CMK (cell line): Measurements from ENCODE around the gene RPUSD2.
"Not testable (repeated sequence)": the region's sequence is repeated elsewhere in the genome, so short reads cannot be mapped to it uniquely, and the experiment has no call there.

ENCODE experiments used
- DNase-seq: peaks from one replicate; pipeline ENCODE4 v3.0.0-alpha.2; 2010; ENCODE audit warnings: low read depth

RPUSD2 gene

GRCh38 chr15:40565333-40566238 is 3.5 kb upstream of the RPUSD2 start:
- DNase-seq, result no peak

DNA sequence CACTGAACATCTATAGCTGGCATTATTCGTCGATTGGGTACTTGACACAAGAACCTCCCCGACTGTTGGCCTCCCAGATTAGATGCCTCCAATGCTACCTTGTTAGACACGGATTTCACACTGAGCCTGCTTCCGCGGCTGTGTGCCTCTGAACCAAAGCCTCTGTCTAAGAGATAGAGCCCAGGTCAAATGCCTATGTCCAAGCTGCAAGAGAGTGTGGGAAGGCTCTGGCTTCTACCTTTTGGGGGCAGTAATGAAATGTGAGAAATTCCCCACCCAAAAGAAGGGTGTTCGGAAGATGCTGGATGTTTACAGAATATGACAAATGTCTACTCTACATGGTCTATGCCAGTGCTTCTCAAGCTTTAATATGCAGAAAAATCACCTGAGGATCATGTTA is 2.0 kb upstream of the RPUSD2 start:
- DNase-seq, result no peak

DNA sequence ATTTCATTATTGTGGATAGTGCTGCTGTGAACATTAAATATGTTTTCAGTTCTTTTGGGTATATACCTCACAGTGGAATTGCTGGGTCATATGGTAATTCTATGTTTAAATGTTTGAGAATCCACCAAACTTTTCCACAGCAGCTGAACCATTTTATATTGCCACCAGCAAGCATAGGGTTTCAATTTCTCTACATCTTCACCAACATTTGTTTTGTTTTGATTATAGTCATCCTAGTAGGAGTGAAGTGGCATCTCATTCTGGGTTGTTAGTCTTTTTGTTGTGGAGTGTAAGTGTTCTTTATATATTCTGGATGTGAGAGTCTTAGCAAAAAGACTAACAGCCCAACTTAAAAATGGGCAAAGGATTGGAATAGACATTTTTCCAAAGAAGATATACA is 6.0 kb downstream of the RPUSD2 start:
- no peak for DNase-seq

DNA sequence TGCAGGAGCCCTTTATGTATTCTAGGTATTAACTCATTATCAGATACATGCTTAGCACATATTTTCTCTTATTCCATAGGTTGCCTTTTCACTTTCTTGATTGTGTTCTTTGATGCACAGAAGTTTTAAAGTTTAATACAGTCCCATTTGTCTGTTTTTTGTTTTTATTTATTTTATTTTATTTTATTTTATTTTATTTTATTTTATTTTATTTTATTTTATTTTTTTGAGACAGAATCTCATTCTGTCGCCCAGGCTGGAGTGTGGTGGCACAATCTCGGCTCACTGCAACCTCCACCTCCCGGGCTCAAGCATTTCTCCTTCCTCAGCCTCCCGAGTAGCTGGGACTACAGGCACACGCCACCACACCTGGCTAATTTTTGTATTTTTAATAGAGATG is 7.8 kb downstream of the RPUSD2 start:
- DNase-seq, result not testable (repeated sequence)

DNA sequence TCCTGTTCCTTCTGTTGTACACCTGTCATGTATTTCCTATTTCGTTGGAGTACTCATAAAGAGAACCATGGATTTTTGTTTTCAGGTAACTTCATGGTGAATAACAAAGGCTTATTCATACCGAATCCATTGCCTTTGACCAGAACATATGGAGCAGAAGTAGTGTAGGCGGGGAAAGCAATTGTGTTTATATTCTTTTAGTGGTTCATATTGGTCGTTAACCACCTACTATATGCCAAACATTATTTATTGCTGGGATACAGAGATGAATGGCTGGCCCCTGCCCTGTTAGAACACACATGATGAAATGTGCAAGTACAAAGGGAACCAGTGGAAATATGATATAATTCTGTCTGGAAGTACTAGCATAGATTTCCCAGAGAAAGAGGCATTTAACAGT is 9.8 kb downstream of the RPUSD2 start:
- DNase-seq, result no peak

DNA sequence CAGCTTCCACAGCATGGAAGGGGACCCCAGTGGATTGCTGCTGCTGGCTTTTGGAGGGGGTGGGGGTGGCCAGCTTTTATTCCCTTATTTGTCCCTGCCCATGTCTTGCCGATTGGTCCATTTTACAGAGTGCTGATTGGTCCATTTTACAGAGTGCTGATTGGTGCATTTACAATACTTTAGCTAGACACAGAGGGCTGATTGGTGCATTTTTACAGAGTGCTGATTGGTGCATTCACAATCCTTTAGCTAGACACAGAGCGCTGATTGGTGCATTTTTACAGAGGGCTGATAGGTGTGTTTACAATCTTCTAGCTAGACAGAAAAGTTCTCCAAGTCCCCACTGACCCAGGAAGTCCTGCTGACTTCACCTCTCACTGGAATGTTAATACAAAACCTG is 12.7 kb downstream of the RPUSD2 start:
- not testable (repeated sequence) for DNase-seq

- no peak for DNase-seq
These were observed 13.7 kb downstream of the RPUSD2 start for GRCh38 chr15:40582726-40583246.

GRCh38 chr15:40584191-40584590 is 15.1 kb downstream of the RPUSD2 start:
- DNase-seq, result no peak

DNA sequence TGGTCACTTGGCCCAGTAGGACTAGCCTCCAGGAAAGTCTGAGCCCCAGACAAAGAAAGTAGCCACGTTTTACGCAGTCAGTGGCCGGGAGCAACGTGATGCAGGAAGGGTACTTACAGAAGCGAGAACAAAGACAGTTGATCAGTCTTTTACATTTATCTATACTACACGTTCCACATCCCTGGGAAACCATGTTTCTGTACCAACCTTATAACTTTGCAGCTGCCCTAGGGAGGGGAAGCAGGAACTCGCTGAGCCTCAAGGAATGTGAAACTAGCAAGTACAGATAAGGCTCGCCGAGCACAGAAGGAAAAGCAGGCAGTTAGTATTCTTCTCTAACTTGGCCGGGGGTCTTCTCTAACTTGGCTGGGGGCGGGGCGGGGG is 21.6 kb downstream of the RPUSD2 start:
- no peak for DNase-seq

- DNase-seq, result no peak
These were observed 22.3 kb downstream of the RPUSD2 start for GRCh38 chr15:40591389-40591788.

GRCh38 chr15:40593165-40593564 is 24.1 kb downstream of the RPUSD2 start:
- no peak for DNase-seq

DNA sequence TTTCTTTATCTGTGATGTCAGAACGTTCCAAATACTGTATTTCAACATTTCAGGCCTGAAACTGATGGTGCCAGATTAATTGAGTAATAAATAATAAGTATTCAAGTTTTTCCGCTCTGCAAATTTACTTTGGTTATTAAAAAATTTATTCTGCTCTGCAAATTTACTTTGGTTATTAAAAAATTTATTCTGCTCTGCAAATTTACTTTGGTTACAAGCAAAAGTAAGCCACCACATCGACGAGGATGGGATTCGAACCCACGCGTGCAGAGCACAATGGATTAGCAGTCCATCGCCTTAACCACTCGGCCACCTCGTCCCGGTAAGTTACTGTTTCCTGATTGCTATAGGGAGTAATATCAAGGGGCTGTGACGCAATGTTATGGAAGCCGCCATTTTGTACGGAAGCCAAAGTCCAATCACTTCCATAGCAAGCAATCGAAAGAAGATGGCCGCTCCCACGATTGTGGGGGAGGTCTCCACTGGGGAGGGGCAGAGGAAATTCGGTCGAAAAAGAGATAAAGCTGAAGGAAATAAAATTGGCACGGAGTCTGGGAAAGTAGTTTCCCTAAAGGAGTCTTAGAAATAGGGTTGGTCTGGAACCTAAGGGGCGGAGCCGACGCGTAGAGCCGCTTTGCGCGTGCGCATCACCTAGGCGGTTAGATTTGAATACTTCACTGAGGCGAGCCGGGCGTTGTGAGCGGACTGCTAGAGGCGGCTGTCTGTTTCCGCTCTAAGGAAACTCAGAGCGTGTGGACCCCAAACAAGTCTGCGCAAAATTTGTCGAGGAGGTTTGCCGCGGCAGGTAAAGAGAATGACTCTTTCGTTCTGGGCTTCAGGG is 24.7 kb downstream of the RPUSD2 start, which contains the start of gene KNL1:
Gene KNL1 (plus strand): TSS at position 662 of the 841 bp plus-strand sequence. CDS start 8,683 bp downstream, outside the sequence.
- peak; percentile 64 for DNase-seq

DNA sequence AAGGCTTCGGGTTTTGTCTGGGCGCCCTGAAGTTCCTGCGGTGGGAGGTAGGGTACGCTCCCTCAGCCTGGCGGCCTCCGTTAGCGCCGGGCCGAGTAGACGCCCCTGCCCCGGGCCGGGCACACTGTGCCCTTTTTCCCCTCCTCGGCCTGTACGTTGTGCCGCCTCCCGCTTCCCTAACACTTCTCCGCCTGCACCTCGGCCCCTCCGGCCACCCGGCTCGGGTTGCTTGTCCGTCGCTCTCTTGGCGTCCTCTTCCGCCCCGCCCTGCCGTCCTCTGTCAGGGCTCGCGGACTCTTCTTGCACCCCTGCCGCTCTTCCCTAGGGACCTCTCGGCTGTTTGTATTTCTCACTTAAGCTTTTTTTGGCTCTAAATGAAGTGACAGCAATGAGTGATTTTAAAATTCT is 25.3 kb downstream of the RPUSD2 start:
- no peak for DNase-seq

- no peak for DNase-seq
These were observed 26.1 kb downstream of the RPUSD2 start for GRCh38 chr15:40595219-40595618.

DNA sequence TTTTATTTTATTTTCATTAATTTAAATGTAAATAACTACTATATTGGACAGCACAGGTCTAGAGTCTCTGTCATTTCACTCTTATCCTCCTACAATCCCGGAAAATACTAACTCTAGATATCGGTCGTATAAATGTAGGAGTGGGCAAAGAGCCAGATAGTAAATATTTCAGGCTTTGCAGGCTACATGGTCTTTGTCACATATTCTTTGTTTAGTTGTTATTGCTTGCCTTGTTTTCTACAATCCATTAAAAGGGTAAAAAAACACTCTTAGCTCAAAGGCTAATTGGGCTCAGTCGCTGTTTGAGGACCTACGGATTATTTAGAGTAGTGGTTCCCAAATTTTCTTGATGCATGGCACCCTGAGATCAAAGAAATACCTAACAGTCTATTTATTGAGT is 26.7 kb downstream of the RPUSD2 start:
- no peak for DNase-seq

GRCh38 chr15:40597024-40597423 is 27.9 kb downstream of the RPUSD2 start:
- DNase-seq, result no peak

- no peak for DNase-seq
These were observed 29.0 kb downstream of the RPUSD2 start for GRCh38 chr15:40598126-40598525.

DNA sequence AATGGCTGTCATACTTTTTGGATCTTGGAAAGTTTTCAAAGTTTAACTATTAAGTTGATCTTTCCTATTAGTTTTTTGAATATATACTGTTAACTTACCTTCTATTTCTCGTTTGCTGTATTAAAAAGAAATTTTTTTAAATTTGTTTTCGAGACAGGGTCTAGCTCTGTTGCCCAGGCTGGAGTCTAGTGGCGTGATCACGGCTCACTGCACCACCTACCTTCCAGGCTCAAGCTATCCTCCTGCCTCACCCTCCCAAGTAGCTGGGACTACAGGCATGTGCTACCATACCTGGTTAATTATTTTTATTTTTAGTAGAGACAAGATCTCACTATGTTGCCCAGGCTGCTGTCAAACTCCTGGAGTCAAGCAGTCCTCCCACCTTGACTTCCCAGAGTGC is 29.6 kb downstream of the RPUSD2 start:
- no peak for DNase-seq

DNA sequence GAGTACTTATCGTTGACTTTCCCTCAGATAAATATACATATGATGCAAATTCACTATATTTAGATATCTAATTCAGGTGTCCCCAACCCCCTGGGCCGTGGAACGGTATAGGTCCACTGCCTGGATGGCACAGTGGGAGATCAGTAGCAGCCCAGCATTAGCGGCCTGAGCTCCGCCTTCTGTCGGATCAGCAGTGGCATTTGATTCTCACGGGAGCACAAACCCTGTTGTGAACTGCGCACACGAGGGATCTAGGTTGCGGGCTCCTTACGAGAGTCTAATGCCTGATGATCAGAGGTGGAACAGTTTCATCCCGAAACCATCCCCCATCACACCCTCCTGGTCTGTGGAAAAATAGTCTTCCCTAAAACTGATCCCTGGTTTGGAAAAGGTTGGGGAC is 31.9 kb downstream of the RPUSD2 start:
- DNase-seq, result no peak

GRCh38 chr15:40603935-40604334 is 34.8 kb downstream of the RPUSD2 start:
- no peak for DNase-seq

- DNase-seq, result no peak
These were observed 44.0 kb downstream of the RPUSD2 start for GRCh38 chr15:40613080-40613479.

GRCh38 chr15:40618023-40618422 is 48.9 kb downstream of the RPUSD2 start:
- DNase-seq, result no peak

DNA sequence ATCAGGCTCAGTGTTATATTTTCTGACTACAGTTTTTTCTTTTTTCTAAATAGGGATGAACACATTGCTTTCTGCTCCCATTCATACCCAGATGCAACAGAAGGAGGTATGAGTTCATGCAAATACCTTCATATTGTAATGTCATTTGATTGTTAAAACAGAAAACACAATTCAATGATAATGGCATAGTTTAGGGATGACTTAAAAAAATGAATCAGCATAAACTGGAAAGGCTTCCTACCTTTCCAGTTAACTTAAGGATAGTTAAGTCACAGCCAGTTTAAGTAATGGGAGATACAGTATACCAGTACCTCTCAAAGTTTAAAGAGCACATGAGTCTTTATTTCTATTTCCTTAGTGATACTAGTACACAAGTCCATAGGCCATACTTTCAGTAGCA is 49.8 kb downstream of the RPUSD2 start:
- no peak for DNase-seq
